ENCODE measurements around the gene SYDE1.

The SYDE1 gene

DNA sequence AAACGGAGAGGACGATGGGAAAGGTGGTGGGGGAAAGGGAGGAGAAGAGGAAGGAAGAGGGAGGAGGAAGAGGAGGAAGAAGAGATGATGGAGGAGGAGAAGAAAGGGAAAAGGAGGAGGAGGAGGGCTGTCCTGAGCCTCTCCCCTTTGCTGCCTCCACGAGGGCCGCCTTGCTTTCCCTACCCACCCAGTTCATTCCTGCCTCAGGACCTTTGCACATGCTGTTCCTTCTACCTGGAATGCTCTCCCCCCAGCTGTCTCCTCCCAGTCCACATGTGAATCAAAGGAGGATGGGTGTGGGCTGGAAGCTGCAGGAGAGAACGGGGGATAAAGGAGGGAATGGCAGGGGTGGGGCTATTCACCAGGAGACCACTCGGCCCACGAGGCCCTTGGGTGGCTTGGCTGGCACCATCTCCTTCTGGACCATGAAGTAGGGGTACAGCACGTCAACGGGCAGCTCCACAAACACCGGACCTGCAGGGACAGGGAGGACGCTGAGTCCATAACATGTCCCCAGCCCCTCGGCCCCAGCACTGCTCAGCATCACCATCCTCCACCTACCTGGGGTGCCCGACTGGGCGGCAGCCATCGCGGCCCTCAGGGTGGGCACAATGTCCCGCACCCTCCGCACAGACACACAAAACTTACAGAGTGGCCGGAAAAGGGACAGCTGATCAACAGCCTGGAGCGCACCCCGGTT is 15.3 kb downstream of the SYDE1 start:
- H3K9me3 Mint-ChIP-seq = no peaks in the 10 kb centered on the region
- H3K27ac Mint-ChIP-seq = no peak overlapping the region
- H3K27me3 Mint-ChIP-seq (ENCODE audit: low read depth) = no peaks in the 10 kb centered on the region
- H3K4me3 Mint-ChIP-seq = peak overlapping the region in 1 of 3 experiments; percentile 50
- H3K4me1 Mint-ChIP-seq = peaks cover 18% of the 10 kb centered on the region
- TF ChIP-seq, protein P1, sequence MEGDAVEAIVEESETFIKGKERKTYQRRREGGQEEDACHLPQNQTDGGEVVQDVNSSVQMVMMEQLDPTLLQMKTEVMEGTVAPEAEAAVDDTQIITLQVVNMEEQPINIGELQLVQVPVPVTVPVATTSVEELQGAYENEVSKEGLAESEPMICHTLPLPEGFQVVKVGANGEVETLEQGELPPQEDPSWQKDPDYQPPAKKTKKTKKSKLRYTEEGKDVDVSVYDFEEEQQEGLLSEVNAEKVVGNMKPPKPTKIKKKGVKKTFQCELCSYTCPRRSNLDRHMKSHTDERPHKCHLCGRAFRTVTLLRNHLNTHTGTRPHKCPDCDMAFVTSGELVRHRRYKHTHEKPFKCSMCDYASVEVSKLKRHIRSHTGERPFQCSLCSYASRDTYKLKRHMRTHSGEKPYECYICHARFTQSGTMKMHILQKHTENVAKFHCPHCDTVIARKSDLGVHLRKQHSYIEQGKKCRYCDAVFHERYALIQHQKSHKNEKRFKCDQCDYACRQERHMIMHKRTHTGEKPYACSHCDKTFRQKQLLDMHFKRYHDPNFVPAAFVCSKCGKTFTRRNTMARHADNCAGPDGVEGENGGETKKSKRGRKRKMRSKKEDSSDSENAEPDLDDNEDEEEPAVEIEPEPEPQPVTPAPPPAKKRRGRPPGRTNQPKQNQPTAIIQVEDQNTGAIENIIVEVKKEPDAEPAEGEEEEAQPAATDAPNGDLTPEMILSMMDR (IDR thresholded peaks at IDR 0.05; ENCODE audit: unreplicated experiment in 3 of 3) = no peak
- peaks cover 46% of the 10 kb centered on the region for H3K36me3 Mint-ChIP-seq (ENCODE audit: low read depth)

DNA sequence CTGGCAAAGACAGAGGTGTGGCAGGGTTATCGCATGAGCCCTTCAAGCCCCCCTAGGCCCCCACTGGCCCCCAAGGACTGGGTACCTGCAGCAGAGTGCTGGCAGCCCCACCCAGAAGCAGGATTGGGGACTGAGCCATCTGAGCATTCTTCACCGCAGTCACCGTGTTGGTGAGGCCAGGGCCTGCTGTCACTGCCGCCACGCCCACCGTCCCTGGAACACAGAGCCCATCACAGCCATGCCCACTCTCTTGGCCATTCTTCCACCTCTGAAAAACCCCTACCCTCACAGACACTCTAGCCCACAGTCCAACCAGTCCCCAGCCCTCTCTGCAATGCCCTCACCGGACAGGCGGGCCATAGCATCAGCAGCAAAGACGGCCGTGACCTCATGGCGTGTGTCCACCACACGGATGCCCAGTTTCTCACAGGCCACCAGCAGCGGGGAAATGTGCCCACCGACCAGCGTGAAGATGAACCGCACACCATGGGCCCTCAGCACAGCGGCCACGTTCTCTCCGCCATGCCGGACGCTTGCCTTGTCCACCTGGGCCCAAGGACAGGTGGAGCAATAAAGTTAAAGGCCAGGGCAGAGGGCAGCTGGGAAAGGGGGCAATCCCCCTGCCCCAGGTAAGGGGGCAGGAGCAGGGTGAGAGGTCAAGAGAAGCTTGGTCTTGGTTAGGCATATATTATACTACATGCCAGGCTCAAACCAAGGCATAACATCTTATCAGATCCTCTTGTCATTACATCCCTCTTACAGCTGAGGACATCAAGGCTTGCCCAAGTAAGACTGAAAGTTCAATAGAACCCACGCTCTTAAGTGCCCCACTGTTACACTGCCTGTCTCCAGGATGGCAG is 16.1 kb downstream of the SYDE1 start:
- no peaks in the 10 kb centered on the region for H3K9me3 Mint-ChIP-seq
- H3K4me1 Mint-ChIP-seq = peaks cover 18% of the 10 kb centered on the region
- H3K27ac Mint-ChIP-seq = no peak overlapping the region
- peaks cover 39% of the 10 kb centered on the region for H3K36me3 Mint-ChIP-seq (ENCODE audit: low read depth)
- H3K4me3 Mint-ChIP-seq = peak overlapping the region; percentile 95 to 97 (median 97)
- TF ChIP-seq, protein P1 (IDR thresholded peaks at IDR 0.05; ENCODE audit: unreplicated experiment in 3 of 3) = no peak
- no peaks in the 10 kb centered on the region for H3K27me3 Mint-ChIP-seq (ENCODE audit: low read depth)

DNA sequence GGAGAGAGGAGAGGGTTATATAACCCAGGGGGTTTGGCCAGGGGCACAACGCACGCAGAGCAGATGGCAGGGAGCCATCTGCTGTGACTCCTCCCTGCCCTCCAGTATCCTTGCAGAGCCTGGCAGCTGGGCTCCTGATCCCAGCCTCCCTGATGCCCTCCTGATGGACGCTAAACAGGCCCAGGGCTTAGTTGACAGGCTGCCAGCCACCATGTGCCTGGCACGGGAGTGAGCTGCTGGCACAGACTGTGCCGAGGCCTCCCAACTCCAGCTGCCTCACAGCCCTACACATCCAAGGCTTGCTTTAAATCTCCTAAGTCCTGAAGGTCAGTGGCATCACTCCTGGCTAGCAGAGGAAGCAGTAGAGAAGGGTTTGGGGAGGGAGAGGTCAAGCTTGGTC is 16.7 kb downstream of the SYDE1 start:
- H3K9me3 Mint-ChIP-seq = no peaks in the 10 kb centered on the region
- peak overlapping the region; percentile 95 to 97 (median 97) for H3K4me3 Mint-ChIP-seq
- peak overlapping the region; percentile 89 to 97 (median 94) for H3K27ac Mint-ChIP-seq
- TF ChIP-seq, protein P1 (IDR thresholded peaks at IDR 0.05; ENCODE audit: unreplicated experiment in 3 of 3) = no peak
- peaks cover 32% of the 10 kb centered on the region for H3K36me3 Mint-ChIP-seq (ENCODE audit: low read depth)
- no peaks in the 10 kb centered on the region for H3K27me3 Mint-ChIP-seq (ENCODE audit: low read depth)
- H3K4me1 Mint-ChIP-seq = peaks cover 18% of the 10 kb centered on the region

DNA sequence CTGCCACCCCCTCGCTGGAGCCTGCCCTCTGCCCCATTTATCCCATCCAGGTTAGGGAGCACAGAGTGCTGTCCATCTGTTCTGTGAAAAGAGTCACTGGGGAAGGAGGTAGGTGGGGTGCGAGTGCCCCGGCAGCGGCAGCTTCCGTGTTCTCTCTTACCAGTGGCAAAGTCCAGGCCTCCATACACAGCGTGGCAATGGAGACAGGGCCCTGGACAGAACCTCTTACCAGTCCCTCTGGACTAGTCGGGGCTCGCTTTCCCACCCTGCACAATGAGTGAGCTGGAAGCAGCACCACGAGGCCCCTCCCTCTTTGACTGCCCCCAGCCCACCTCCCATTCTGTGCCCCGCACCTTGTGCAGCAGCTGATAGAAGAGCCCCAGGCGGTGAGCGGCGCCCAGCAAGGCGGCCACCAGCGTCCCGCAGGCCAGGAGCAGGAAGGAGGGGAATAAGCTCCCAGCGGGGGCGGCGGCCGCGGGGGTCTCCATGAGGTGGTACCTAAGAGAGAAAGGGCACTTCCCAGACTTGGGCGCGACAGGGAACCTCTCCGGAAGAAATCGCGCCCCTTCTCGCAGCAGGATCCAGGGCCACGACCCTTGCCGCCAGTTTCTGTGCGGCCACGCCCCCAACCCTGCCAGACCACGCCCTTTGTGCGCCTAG is 17.5 kb downstream of the SYDE1 start:
- H3K9me3 Mint-ChIP-seq = no peaks in the 10 kb centered on the region
- H3K4me1 Mint-ChIP-seq = peaks cover 18% of the 10 kb centered on the region
- H3K27ac Mint-ChIP-seq = peak overlapping the region; percentile 89 to 97 (median 94)
- H3K27me3 Mint-ChIP-seq (ENCODE audit: low read depth) = no peaks in the 10 kb centered on the region
- TF ChIP-seq, protein P1 (IDR thresholded peaks at IDR 0.05; ENCODE audit: unreplicated experiment in 3 of 3) = no peak
- peaks cover 27% of the 10 kb centered on the region for H3K36me3 Mint-ChIP-seq (ENCODE audit: low read depth)
- H3K4me3 Mint-ChIP-seq = peak overlapping the region; percentile 95 to 97 (median 97)

DNA sequence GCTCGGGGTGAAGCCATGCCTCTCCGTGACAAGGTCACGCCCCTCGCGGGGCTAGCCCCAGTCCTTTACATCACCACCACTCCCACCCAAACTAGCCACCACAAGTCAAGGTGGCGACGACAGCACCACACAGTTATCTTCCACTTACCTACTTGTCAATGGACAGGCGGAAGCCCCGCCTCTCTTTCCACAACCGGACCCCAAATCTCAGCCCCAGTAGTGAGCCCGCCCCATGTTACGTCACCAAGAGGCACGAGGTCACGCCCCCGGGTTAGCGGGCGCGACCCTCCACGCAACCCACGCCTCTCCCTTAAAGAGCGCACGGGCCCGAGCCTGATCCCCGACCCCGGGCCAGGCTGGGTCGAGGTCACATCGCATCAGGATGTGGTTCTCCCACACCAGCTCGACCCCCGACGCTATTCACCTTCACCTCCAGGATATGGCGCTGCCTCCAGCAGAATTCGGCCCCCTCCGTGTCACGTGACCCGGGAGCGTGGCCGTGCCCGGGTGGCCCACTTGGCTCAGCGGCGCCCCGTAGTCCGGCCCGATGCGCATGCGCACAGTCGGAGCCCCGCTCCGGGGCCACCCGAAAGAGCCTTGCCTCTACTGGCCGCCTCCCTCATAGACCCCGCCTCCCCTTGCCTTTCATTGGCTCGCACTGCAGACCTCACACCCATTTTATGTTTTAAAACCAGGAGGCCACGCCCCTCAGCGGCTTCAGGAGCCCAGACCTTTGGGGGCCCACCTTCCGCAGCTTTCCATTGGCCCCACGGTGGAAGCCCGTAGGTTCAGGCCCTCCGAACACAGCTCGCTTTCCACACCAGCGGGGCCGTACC is 18.2 kb downstream of the SYDE1 start:
- Mint-ChIP-seq H3K9me3 (no peaks in the 10 kb centered on the region), H3K36me3 (ENCODE audit: low read depth) (peaks cover 20% of the 10 kb centered on the region), H3K4me1 (peaks cover 18% of the 10 kb centered on the region), H3K27ac (peak overlapping the region; percentile 89 to 97 (median 94)), H3K4me3 (peak overlapping the region; percentile 95 to 97 (median 97)), H3K27me3 (ENCODE audit: low read depth) (no peaks in the 10 kb centered on the region)
- TF ChIP-seq, protein P1 (IDR thresholded peaks at IDR 0.05; ENCODE audit: unreplicated experiment in 3 of 3) = no peak
